ENCODE data around the gene CPOX. TPM values are rescaled to one million over a fixed set of nuclear protein-coding genes. Genes with fewer than 3 reads are reported as not detected.

CPOX gene
- total RNA-seq, 6 experiments from 2014 or later = 18.0 to 27.6 (median 19.6) TPM

DNA sequence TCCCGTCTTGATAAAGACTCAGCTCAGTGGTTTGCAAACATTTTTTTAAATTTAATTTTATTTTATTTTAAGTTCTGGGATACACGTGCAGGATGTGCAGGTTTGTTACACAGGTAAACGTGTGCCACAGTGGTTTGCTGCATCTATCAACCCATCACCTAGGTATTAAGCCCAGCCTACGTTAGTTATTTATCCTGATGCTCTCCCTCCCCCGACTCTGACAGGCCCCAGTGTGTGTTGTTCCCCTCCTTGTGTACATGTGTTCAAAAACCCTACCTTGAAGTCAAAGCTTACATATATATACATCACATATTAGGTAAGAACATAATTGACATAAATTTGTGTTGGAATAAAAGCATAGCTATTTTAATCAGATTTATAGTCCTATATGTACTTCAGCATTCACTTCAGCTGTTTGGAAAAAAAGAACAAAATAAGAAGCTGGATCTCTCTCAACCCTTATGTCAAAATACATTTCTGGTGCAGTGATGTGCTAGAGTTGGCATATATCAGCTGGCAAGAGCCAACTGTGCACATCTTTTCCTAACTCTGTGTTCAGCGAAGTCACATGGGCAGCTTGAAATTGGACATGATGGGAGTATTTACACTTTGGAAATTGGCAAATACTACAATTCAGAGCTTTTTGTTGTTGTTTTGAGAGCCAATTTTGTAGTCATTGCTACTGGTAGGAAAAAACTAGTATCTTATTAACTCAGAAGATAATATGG, 35.1 kb downstream of the CPOX start:
- TF ChIP-seq, protein P1, sequence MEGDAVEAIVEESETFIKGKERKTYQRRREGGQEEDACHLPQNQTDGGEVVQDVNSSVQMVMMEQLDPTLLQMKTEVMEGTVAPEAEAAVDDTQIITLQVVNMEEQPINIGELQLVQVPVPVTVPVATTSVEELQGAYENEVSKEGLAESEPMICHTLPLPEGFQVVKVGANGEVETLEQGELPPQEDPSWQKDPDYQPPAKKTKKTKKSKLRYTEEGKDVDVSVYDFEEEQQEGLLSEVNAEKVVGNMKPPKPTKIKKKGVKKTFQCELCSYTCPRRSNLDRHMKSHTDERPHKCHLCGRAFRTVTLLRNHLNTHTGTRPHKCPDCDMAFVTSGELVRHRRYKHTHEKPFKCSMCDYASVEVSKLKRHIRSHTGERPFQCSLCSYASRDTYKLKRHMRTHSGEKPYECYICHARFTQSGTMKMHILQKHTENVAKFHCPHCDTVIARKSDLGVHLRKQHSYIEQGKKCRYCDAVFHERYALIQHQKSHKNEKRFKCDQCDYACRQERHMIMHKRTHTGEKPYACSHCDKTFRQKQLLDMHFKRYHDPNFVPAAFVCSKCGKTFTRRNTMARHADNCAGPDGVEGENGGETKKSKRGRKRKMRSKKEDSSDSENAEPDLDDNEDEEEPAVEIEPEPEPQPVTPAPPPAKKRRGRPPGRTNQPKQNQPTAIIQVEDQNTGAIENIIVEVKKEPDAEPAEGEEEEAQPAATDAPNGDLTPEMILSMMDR (IDR thresholded peaks at IDR 0.05) = no peak
- H3K4me3 Mint-ChIP-seq = no peak overlapping the region
- H3K27me3 Mint-ChIP-seq (ENCODE audit: insufficient read depth) = peaks cover 30% of the 10 kb centered on the region
- no peak for DNase-seq
- no peaks in the 10 kb centered on the region for H3K36me3 Mint-ChIP-seq (ENCODE audit: low read depth)
- no peak overlapping the region for H3K27ac Mint-ChIP-seq
- no peaks in the 10 kb centered on the region; the same call in 1 of the 2 replicates for H3K9me3 Mint-ChIP-seq
- peaks cover 26% of the 10 kb centered on the region for H3K4me1 Mint-ChIP-seq (ENCODE audit: low read depth)

DNA sequence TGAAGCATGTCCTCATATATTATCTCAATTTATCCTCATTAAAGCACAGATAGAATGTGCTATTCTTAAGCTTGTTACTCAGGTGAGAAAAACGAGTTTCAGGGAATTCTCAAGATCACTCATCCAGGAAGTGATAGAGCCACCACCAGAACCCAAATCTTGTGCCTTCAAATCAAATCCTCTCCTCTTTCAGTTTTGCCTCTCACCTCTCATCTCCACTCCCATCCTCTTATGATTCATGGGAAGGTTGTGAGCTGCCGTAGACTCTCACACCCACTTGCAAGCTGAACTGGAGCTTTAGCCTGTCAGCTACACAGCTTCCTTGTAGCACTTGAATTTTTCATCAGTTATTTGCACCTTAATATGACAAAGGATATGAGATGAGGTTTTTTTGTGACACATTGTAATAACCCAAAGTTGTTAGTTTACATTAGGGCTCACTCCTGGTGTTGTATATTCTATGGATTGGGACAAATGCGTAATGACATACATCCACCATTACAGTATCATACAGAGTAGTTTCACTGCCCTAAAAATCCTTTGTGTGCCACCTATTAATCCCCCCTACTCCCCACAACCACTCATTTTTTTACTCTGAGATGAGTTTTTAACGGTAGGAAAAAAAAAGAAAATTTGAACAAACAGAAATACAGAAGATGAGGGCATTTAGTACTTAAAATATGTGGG, 35.9 kb downstream of the CPOX start:
- Mint-ChIP-seq H3K27me3 (ENCODE audit: insufficient read depth) (peaks cover 33% of the 10 kb centered on the region), H3K4me3 (no peak overlapping the region), H3K36me3 (ENCODE audit: low read depth) (no peaks in the 10 kb centered on the region), H3K4me1 (ENCODE audit: low read depth) (peaks cover 18% of the 10 kb centered on the region), H3K27ac (no peak overlapping the region), H3K9me3 (no peaks in the 10 kb centered on the region; the same call in 1 of the 2 replicates)
- TF ChIP-seq, protein P1 (IDR thresholded peaks at IDR 0.05) = no peak
- no peak for DNase-seq

DNA sequence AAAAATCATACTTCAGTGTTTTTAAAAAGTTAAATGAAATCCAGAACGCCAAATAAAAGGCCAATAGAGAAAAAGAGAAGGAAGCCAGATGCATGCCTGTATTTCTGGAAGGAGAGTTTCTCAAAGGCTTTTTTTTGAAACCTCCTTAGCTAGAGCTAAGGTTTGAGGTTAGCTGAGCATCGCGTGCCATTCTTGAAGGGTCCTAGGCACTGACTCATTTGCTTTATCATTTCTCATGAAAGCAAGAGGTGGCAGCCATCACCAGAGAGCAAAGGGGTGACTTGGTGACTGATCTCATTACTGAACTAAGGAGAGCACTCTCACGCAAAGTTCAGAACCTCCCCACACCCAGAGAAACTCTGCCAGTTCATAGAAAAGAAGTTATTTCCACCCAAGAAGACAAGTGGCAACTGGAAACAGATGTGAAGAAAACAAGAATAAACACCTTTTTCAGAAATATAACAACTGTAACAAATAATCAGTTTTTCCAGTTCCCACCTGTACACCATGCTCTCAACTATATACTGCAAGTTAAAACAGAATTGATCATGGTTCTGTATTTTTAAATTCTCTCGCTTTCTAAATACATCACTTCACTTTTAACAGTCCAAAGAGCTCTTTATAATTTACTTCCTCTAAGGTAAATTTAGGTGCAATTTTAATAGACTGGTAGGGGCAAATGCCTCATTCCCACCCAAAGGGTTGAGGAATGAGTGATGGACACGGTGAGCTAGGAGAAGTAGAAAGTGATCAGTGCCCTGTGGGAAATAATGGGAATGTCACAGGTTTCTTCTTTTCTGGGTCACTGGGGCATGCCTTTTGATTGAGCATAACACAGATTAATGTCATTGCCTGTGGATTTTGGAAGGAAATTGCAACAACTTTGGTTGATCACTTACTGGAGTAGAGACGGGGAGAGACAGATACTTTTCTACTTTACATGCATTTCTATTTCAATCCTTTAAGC, 37.0 kb downstream of the CPOX start:
- Mint-ChIP-seq H3K9me3 (no peaks in the 10 kb centered on the region; the same call in 1 of the 2 replicates), H3K4me1 (ENCODE audit: low read depth) (peaks cover 12% of the 10 kb centered on the region; the same call in 1 of the 2 replicates), H3K36me3 (ENCODE audit: low read depth) (no peaks in the 10 kb centered on the region), H3K27me3 (ENCODE audit: insufficient read depth) (peaks cover 33% of the 10 kb centered on the region), H3K27ac (no peak overlapping the region), H3K4me3 (no peak overlapping the region)
- TF ChIP-seq, protein P1 (IDR thresholded peaks at IDR 0.05) = no peak
- DNase-seq = no peak

DNA sequence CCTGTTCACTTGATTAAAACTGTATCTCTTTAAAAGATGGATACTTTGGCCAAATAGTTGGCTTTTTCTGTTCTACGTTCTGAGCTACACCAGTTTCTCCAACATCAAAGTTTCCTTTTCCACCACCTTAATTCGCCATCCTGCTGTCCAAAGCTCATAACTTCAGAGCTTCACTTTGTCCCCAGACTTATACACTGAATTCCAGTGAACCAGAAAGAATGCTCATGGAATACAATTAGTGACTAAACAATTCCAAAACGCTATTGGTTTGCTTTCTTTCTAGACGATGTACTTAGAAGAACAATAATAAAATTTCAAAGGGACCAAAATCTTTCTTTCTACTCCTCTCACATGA, 38.4 kb downstream of the CPOX start:
- Mint-ChIP-seq H3K27me3 (ENCODE audit: insufficient read depth) (peaks cover 40% of the 10 kb centered on the region), H3K27ac (no peak overlapping the region), H3K36me3 (ENCODE audit: low read depth) (no peaks in the 10 kb centered on the region), H3K4me3 (no peak overlapping the region), H3K9me3 (no peaks in the 10 kb centered on the region; the same call in 1 of the 2 replicates), H3K4me1 (ENCODE audit: low read depth) (peaks cover 12% of the 10 kb centered on the region; the same call in 1 of the 2 replicates)
- TF ChIP-seq, protein P1 (IDR thresholded peaks at IDR 0.05) = no peak
- DNase-seq = no peak

DNA sequence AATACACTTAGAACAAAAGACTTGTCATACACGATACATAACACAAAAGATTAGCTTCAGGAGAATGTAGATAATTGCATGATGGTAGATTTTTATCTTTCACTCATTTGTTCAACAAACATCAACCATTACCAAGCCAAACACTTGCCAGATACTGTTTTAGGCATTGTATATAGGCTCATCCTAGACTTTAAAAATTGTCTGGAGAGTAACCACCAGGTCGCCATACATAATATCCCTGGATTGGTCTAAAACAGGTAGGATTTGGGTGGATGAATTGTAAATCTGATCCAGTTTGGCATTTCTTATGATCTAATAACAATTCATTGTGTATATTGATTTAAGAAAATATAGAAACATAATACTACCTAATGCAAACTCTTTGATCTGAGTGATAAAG, 38.8 kb downstream of the CPOX start:
- DNase-seq = no peak
- Mint-ChIP-seq H3K27ac (no peak overlapping the region), H3K9me3 (no peaks in the 10 kb centered on the region; the same call in 1 of the 2 replicates), H3K4me3 (no peak overlapping the region), H3K27me3 (ENCODE audit: insufficient read depth) (peaks cover 40% of the 10 kb centered on the region), H3K36me3 (ENCODE audit: low read depth) (no peaks in the 10 kb centered on the region), H3K4me1 (ENCODE audit: low read depth) (peaks cover 12% of the 10 kb centered on the region; the same call in 1 of the 2 replicates)
- TF ChIP-seq, protein P1 (IDR thresholded peaks at IDR 0.05) = no peak

All from HFFc6 (cell line).